Fibroblast of pulmonary artery (primary cell): Measurements from ENCODE around the gene YAE1.

Source experiments
- DNase-seq: peaks from one replicate; pipeline ENCODE4 v3.0.0-alpha.2; 2010; ENCODE audit warnings: low read depth
- H3K4me3 ChIP-seq: replicated peaks from 2 replicates; pipeline ENCODE4 v1.5.1; 2011; ENCODE audit warnings: low read depth, mild to moderate bottlenecking, control low read depth, low read length, moderate library complexity
- CTCF ChIP-seq: IDR thresholded peaks from 2 replicates; pipeline ENCODE4 v1.5.1; 2011; ENCODE audit warnings: mild to moderate bottlenecking, control low read depth, low read length, inconsistent platforms; ENCODE audit errors: missing control alignments

The YAE1 gene

GRCh38 chr7:39609113-39609934 is 43.1 kb downstream of the YAE1 start:
- peak; percentile 89 for DNase-seq
- TF ChIP-seq CTCF: peak; percentile 13

GRCh38 chr7:39609935-39610263 is 43.7 kb downstream of the YAE1 start:
- peak overlapping the region; percentile 35 for H3K4me3 ChIP-seq
- DNase-seq: no peak
- TF ChIP-seq CTCF: no peak

More at GRCh38 chr7:39609113-39609934, 43.1 kb downstream of the YAE1 start:
- H3K4me3 ChIP-seq: peak overlapping the region; percentile 35

- no peak overlapping the region for H3K4me3 ChIP-seq
- no peak for TF ChIP-seq CTCF
- DNase-seq: peak; percentile 70
Observed at GRCh38 chr7:39613577-39613976, 47.4 kb downstream of the YAE1 start.

GRCh38 chr7:39614299-39614698 is 48.1 kb downstream of the YAE1 start:
- DNase-seq: no peak
- no peak for TF ChIP-seq CTCF
- H3K4me3 ChIP-seq: no peak overlapping the region

GRCh38 chr7:39615350-39615975 is 49.3 kb downstream of the YAE1 start:
- DNase-seq: no peak
- no peak for TF ChIP-seq CTCF
- H3K4me3 ChIP-seq: no peak overlapping the region

- H3K4me3 ChIP-seq: no peak overlapping the region
- no peak for DNase-seq
- TF ChIP-seq CTCF: no peak
Observed at GRCh38 chr7:39616138-39616537, 49.9 kb downstream of the YAE1 start.

GRCh38 chr7:39617005-39617404 is 50.8 kb downstream of the YAE1 start:
- H3K4me3 ChIP-seq: no peak overlapping the region
- DNase-seq: no peak
- no peak for TF ChIP-seq CTCF
